GM12891 (cell line): ENCODE data around the gene SEMA4A.

Experiments used
- PAX5 ChIP-seq: IDR thresholded peaks from 2 replicates; pipeline ENCODE4 v1.6.1; 2011; ENCODE audit warnings: low read length, moderate library complexity, mild to moderate bottlenecking; ENCODE audit not compliant: insufficient read depth, severe bottlenecking
- POLR2A ChIP-seq: IDR thresholded peaks from 2 replicates; pipeline ENCODE4 v1.6.1; 2011; ENCODE audit warnings: low read depth, low read length, control low read depth
- POLR2AphosphoS5 ChIP-seq: IDR thresholded peaks from 2 replicates; pipeline ENCODE4 v1.6.1; 2011; ENCODE audit warnings: low read depth, low read length, control low read depth
- POU2F2 ChIP-seq: IDR thresholded peaks from 2 replicates; pipeline ENCODE4 v1.6.1; 2011; ENCODE audit warnings: low read depth, mild to moderate bottlenecking, control low read depth, low read length, moderate library complexity
- TAF1 ChIP-seq: IDR thresholded peaks from 2 replicates; pipeline ENCODE4 v1.6.1; 2011; ENCODE audit warnings: low read depth, low read length, control low read depth

- TF ChIP-seq POLR2A (no peak), POLR2AphosphoS5 (no peak), TAF1 (no peak), PAX5 (no peak), POU2F2 (no peak)
Measured at GRCh38 chr1:156135930-156136871, 17.2 kb upstream of the SEMA4A start.
